K562 (cell line): ENCODE measurements around the gene NPIPA2. TPM values are rescaled to one million over a fixed set of nuclear protein-coding genes. Genes with fewer than 3 reads are reported as not detected.
"Not testable (repeated sequence)": the region's sequence is repeated elsewhere in the genome, so short reads cannot be mapped to it uniquely, and the experiment has no call there.

Experiments
- ATAC-seq: fragments of 200-7000 bp; cut with Tn5 transposase; 3 replicates; pipeline ENCODE4 v1.9.1; 2020; ENCODE audit warnings: moderate library complexity
- BruUV-seq: library from RNA; stranded (reverse); fragments of 400-500 nt; replicated peaks from 2 replicates; lab custom pipeline; 2021; lab: Mats Ljungman, UMichigan
- CTCF ChIA-PET: fragments of 300-600 bp; formaldehyde crosslinking; extraction: SDS; loops from one replicate; lab custom pipeline; 2021; ENCODE audit warnings: low intra/inter-chr PET ratio; lab: Yijun Ruan, JAX
- POLR2A ChIA-PET: fragments of 300-600, 350-650 bp; sonication (Branson Sonifier 250); formaldehyde crosslinking; extraction: SDS; loops from one replicate; lab custom pipeline; 2021; ENCODE audit warnings: antibody characterized with exemption, inconsistent platforms; lab: Yijun Ruan, JAX
- DNase-seq, 4 experiments: peaks; one replicate each; pipeline versions ENCODE4 v3.0.0 to v3.0.0-alpha.2; 2011 to 2018; ENCODE audit warnings: low spot score in 3 of 4, mixed read lengths in 3 of 4; ENCODE audit errors: extremely low read depth in 1 of 4
- FAIRE-seq: peaks from 2 replicates; lab custom pipeline; 2011; peaks lifted over from hg19 to GRCh38; lab: Jason Lieb, UNC
- H2AFZ ChIP-seq: 2 replicates; pipeline ENCODE4 v1.6.0; 2011; ENCODE audit warnings: low read depth, low read length, control low read depth, inconsistent platforms
- H3K27ac ChIP-seq: fragments of 200-600 bp; 3 replicates; pipeline ENCODE4 v1.8.0; 2011; ENCODE audit warnings: low read depth, mild to moderate bottlenecking, control low read depth, inconsistent platforms, low read length, moderate library complexity, mixed read lengths; ENCODE audit errors: extremely low read depth
- H3K27me3 ChIP-seq, 2 experiments: fragments of 300-600 bp in 1 of 2; 2 replicates in 1 of 2; 3 replicates in 1 of 2; pipeline versions ENCODE4 v1.6.0 to v1.8.0; 2011; ENCODE audit warnings: inconsistent platforms in 2 of 2, low read length in 2 of 2, mild to moderate bottlenecking in 1 of 2, mixed read lengths in 1 of 2, moderate library complexity in 1 of 2; ENCODE audit not compliant: control insufficient read depth in 2 of 2, insufficient read depth in 2 of 2
- H3K36me3 ChIP-seq: fragments of 300-600 bp; 3 replicates; pipeline ENCODE4 v1.8.0; 2011; ENCODE audit warnings: mild to moderate bottlenecking, low read length, inconsistent platforms; ENCODE audit not compliant: control insufficient read depth, insufficient read depth
- H3K4me1 ChIP-seq, 2 experiments: fragments of 200-600 bp in 1 of 2; replicated peaks in 1 of 2; 2 replicates in 1 of 2; 3 replicates in 1 of 2; pipeline versions ENCODE4 v1.5.1 to v1.8.0; 2011; ENCODE audit warnings: inconsistent platforms in 2 of 2, low read length in 2 of 2, mild to moderate bottlenecking in 1 of 2, mixed read lengths in 1 of 2, moderate library complexity in 1 of 2; ENCODE audit not compliant: control insufficient read depth in 2 of 2, insufficient read depth in 2 of 2
- H3K4me2 ChIP-seq: 2 replicates; pipeline ENCODE4 v1.6.1; 2011; ENCODE audit warnings: low read length, control low read depth, inconsistent platforms, mixed read lengths; ENCODE audit not compliant: insufficient read depth
- H3K4me3 ChIP-seq: fragments of 200-600 bp; sonication (generic), shearing (Covaris generic); 2 replicates; pipeline ENCODE4 v1.5.1; 2016; ENCODE audit warnings: control low read depth, inconsistent platforms
- H3K79me2 ChIP-seq: fragments of 200-600 bp; 3 replicates; pipeline ENCODE4 v1.8.0; 2011; ENCODE audit warnings: low read length, inconsistent platforms; ENCODE audit not compliant: control insufficient read depth, insufficient read depth
- H3K9ac ChIP-seq, 2 experiments: 2 replicates each; pipeline versions ENCODE4 v1.6.0 to v1.6.1; 2011; ENCODE audit warnings: low read depth in 2 of 2, low read length in 2 of 2, control low read depth in 1 of 2, inconsistent platforms in 1 of 2, mild to moderate bottlenecking in 1 of 2, mixed read lengths in 1 of 2; ENCODE audit not compliant: insufficient read depth in 1 of 2
- H3K9me1 ChIP-seq: one replicate; pipeline ENCODE4 v1.6.0; 2011; ENCODE audit warnings: inconsistent platforms, mild to moderate bottlenecking, low read length, moderate library complexity; ENCODE audit not compliant: control insufficient read depth, insufficient read depth
- H3K9me3 ChIP-seq: replicated peaks from 2 replicates; pipeline ENCODE4 v1.5.1; 2011; ENCODE audit warnings: low read depth, low read length, inconsistent platforms; ENCODE audit not compliant: control insufficient read depth, insufficient read depth
- H4K20me1 ChIP-seq: replicated peaks from 2 replicates; pipeline ENCODE4 v1.6.1; 2011; ENCODE audit warnings: low read length, inconsistent platforms, mixed read lengths; ENCODE audit not compliant: control insufficient read depth, insufficient read depth
- WGBS: fragments of 100-300 bp; shearing (Covaris generic); methylation state at CpG from one replicate; pipeline ENCODE4 v1.1.6; 2016; ENCODE audit warnings: low coverage, mixed read lengths; ENCODE audit not compliant: insufficient coverage; ENCODE audit errors: missing lambda C conversion rate; 5-methylcytosine and 5-hydroxymethylcytosine counted together
- in situ Hi-C: fragments of 300-500 bp; cut with MboI; formaldehyde crosslinking; loops from 4 replicates; pipeline ENCODE4 v1.15.0; 2018; ENCODE audit warnings: inconsistent platforms, mixed read lengths
- intact Hi-C: fragments of 100-400 bp; cut with micrococcal nuclease; formaldehyde crosslinking; loops from 2 replicates; pipeline ENCODE4 v1.14.2; 2022
- polyA plus RNA-seq, 8 experiments: library from polyadenylated mRNA; depleted of rRNA in 4 of 8; stranded (reverse) in 5 of 8; unstranded in 3 of 8; fragments of >200 nt; fragmentation: Nextera tagmentation in 2 of 8; fragmentation: Illumina TruSeq in 1 of 8; extraction: Ambion mirVana in 2 of 8; extraction: Trizol in 1 of 8; gene quantifications; 2 replicates each; pipeline versions ENCODE4 v1.2.1 to v1.2.3, GENCODE V29; 2011 to 2014; ENCODE audit warnings: inconsistent platforms in 1 of 8, missing spikeins in 1 of 8
- total RNA-seq, 7 experiments: library from RNA; depleted of rRNA in 6 of 7; stranded (reverse); fragments of >200 nt in 6 of 7; fragmentation: Illumina TruSeq in 2 of 7; extraction: Trizol in 2 of 7; gene quantifications; 2 replicates each; pipeline versions ENCODE4 v1.2.1 to v1.2.3, GENCODE V29; 2011 to 2021; ENCODE audit warnings: low replicate concordance in 1 of 7

Gene NPIPA2
- total and polyA plus RNA-seq, 9 of the 15 experiments (the other 6 are each of a cell fraction or from before 2014, with no cell fraction given): 0.14 to 6.6 (median 2.0) TPM

GRCh38 chr16:14740832-14741385 lies 1.4 kb upstream of the NPIPA2 start:
- POLR2A ChIA-PET, in situ Hi-C loops, CTCF ChIA-PET, H3K36me3 ChIP-seq, H3K79me2 ChIP-seq, DNase-seq, H3K9ac ChIP-seq, H3K27me3 ChIP-seq, H3K4me1 ChIP-seq, H3K4me2 ChIP-seq, H3K4me3 ChIP-seq, H3K9me3 ChIP-seq, H3K9me1 ChIP-seq, H3K27ac ChIP-seq, ATAC-seq, FAIRE-seq, H4K20me1 ChIP-seq, BruUV-seq, intact Hi-C loops, H2AFZ ChIP-seq: not testable (repeated sequence)
- no CpG with 5 or more reads among the region's 10 CpGs for WGBS

- CTCF ChIA-PET, H3K27me3 ChIP-seq, H3K79me2 ChIP-seq: not testable (repeated sequence)
Measured at GRCh38 chr16:14741794-14742193, 539 bp upstream of the NPIPA2 start.

GRCh38 chr16:14773654-14774053 lies 31.3 kb downstream of the NPIPA2 start:
- H3K9me3 ChIP-seq, BruUV-seq, intact Hi-C loops, CTCF ChIA-PET, POLR2A ChIA-PET, H3K9me1 ChIP-seq, H3K79me2 ChIP-seq, H3K4me2 ChIP-seq, H2AFZ ChIP-seq, H3K36me3 ChIP-seq, H3K4me3 ChIP-seq, H3K27me3 ChIP-seq, FAIRE-seq, H3K4me1 ChIP-seq, DNase-seq, H4K20me1 ChIP-seq, H3K9ac ChIP-seq, H3K27ac ChIP-seq: not testable (repeated sequence)
- ATAC-seq: peak; percentile 82
- WGBS: no CpG with 5 or more reads among the region's 2 CpGs
- in situ Hi-C loops: loop anchor here (10.0 kb wide), 1 partner anchor 581 kb away; no protein-coding TSS in a partner anchor

More at GRCh38 chr16:14741794-14742193, 539 bp upstream of the NPIPA2 start:
- POLR2A ChIA-PET, BruUV-seq, H3K9ac ChIP-seq, DNase-seq, H3K27ac ChIP-seq, H3K4me1 ChIP-seq, FAIRE-seq, ATAC-seq, H3K36me3 ChIP-seq, in situ Hi-C loops, H2AFZ ChIP-seq, intact Hi-C loops, H3K9me3 ChIP-seq, H3K9me1 ChIP-seq, H3K4me3 ChIP-seq, H3K4me2 ChIP-seq, H4K20me1 ChIP-seq: not testable (repeated sequence)
- no CpG with 5 or more reads among the region's 11 CpGs for WGBS

- POLR2A ChIA-PET, H3K27me3 ChIP-seq, H3K9ac ChIP-seq, H3K36me3 ChIP-seq, H3K4me1 ChIP-seq, H3K27ac ChIP-seq, intact Hi-C loops, CTCF ChIA-PET, H4K20me1 ChIP-seq, BruUV-seq, H3K9me1 ChIP-seq, FAIRE-seq, H3K9me3 ChIP-seq, H3K4me2 ChIP-seq, H3K4me3 ChIP-seq, H3K79me2 ChIP-seq, DNase-seq, H2AFZ ChIP-seq, ATAC-seq: not testable (repeated sequence)
- WGBS: 0% methylated on average over 1 of the region's 2 CpGs
- in situ Hi-C loops: loop anchor here (10.0 kb wide), 1 partner anchor 579 kb away; no protein-coding TSS in a partner anchor
Measured at GRCh38 chr16:14775624-14776023, 33.3 kb downstream of the NPIPA2 start.
